Measurements from ENCODE around the gene THTPA.

Gene THTPA

GRCh38 chr14:23561259-23561658, 5.2 kb downstream of the THTPA start:
- TF ChIP-seq CTCF (IDR thresholded peaks at IDR 0.05; ENCODE audit: borderline replicate concordance, insufficient read depth, low read depth, low read length): no peak

DNA sequence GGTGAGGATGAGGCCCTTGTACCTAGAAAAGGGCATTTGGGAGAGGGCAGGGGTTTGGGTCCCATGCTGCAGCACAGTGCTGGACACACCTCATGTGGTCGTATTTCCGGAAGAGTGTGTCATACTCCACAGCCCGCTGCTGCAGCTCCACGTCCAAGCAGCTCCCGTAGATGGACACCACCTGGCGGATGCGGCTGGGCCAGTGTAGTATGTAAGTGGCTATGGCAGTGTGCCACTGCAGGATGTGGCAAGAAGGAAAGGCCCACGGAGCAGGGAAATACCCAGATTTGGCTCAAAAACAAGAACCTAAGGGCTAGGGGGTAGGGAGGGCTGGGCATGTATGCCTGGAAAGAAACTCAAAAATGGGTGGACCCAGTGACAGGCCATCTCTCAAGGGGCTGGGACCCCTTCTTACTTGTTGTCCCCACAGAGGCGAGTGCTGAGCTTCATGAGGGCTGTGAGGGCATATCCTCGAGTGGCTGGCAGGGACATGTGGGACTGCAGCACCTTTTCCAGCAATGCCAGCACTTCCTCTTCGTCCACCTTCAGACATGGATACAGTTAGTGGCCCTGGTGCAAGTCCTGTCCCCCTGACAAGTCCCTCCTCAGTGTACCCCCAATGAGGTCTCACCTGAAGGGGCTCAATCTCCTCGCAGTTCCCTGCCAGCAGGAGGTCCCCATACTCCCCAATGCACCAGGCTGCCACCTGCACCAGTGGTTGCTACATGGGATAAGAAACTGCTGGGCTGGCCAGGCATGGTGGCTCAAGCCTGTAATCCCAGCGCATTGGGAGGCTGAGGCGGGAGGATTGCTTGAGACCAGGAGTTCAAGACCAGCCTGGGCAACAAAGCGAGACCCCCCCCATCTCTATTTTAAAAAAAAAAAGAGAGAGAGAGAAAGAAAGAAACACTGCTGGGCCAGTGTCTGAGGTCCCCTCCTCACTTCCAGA, 6.1 kb downstream of the THTPA start:
- no peak overlapping the region for H3K4me3 ChIP-seq (ENCODE audit: low read depth, low read length)
- TF ChIP-seq CTCF (IDR thresholded peaks at IDR 0.05; ENCODE audit: borderline replicate concordance, insufficient read depth, low read depth, low read length): no peak

More at GRCh38 chr14:23561259-23561658, 5.2 kb downstream of the THTPA start:
- no peak overlapping the region for H3K4me3 ChIP-seq (ENCODE audit: low read depth, low read length)

DNA sequence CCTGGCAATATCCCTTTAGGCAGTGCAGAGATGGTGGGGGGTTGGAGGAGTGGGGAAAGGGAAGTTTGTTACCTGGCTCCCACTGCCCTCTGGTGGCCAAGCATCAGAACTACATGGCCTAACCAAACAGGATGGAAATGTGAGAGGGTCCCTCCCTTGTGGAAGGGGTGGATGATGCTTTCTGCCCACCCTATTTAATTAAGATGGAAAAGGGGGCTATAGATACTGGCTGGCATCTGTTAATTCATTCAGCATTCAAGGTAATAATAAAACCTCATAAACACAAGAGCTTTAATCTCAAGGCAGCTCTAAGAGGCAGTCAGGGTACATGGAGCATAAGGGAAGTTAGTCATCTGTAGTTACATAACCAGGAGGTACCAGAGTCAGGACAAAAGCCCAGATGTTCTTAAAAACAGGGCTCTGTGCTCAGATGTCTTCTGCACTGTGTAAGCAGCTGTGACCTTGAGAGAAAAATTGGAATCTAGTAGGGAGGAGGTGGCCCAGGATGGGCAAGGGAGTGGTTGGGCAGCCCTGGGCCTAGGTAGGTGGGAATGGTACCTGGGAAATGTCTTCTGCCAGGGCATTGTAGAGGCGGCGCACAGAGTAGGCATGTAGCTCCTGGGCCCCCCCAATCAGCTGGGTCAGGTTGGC, 6.9 kb downstream of the THTPA start:
- TF ChIP-seq CTCF (IDR thresholded peaks at IDR 0.05; ENCODE audit: borderline replicate concordance, insufficient read depth, low read depth, low read length): peak; percentile 92
- H3K4me3 ChIP-seq (ENCODE audit: low read depth, low read length): no peak overlapping the region

DNA sequence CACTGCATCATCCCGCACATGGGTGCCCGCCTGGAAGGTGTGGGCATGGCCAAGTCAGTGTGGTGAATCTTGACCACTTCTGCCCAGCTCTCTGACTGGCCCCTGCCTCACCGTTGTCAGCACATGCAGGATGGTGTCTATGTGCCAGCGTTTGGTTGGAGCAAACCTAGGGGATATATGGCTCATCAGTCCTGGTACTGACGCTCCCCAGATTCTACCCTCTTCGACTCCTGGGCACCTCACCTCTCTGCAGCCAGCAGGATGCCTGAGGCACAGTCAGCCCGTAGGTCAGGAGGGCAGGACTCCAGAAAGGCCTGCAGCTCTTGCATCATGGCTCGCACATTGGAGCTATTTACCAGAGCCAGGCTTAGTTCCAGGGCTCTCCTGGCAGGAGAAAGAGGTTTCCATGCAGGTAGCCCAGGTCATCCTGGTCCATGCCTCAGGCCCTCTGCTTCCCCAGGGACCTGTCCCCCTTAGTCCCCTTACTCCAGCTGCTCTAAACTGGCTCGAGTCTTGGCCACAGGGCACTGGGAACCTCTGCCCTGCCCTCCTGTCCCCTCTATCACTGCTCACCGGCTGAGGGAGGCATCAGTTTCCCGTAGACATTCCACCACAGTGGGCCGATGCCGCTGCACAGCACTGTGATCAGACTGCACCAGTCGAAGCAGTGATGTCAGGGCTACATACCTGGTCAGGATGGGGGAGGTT, 7.6 kb downstream of the THTPA start:
- no peak for TF ChIP-seq CTCF (IDR thresholded peaks at IDR 0.05; ENCODE audit: borderline replicate concordance, insufficient read depth, low read depth, low read length)
- H3K4me3 ChIP-seq (ENCODE audit: low read depth, low read length): no peak overlapping the region

DNA sequence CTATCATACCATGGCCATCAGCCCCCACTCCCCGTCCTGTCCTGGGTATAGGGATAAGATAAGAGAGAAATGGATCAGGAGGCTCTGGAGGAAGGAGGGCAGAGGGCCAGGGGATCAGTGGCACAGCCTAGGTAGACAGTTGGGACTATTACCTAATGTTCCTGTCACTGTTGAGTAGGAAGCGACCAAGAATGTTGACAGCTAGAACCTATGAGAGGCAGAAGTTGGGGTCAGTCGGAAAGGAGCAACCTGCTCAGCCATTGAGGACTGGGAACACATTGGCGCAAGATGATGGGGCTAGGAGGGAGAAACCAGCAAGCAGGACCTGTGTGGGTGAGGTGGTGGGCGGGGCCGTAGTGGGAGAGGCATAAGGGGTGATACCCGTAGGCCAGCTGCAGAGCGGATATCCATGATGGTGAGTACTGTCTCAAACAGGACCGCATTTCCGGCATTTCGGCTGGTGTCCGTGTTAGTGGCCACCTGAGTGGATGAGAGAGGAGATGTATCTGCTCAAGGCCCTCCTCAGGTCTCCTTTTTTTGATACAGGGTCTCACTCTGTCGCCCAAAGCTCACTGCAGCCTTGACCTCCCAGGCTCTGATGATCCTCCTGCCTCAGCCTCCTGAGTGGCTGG, 8.2 kb downstream of the THTPA start:
- H3K4me3 ChIP-seq (ENCODE audit: low read depth, low read length): no peak overlapping the region
- TF ChIP-seq CTCF (IDR thresholded peaks at IDR 0.05; ENCODE audit: borderline replicate concordance, insufficient read depth, low read depth, low read length): no peak

GRCh38 chr14:23564876-23565275, 8.8 kb downstream of the THTPA start:
- no peak for TF ChIP-seq CTCF (IDR thresholded peaks at IDR 0.05; ENCODE audit: borderline replicate concordance, insufficient read depth, low read depth, low read length)
- no peak overlapping the region for H3K4me3 ChIP-seq (ENCODE audit: low read depth, low read length)
